ENCODE results near the gene HSPG2. TPM values are rescaled to one million over a fixed set of nuclear protein-coding genes. Genes with fewer than 3 reads are reported as not detected.

The HSPG2 gene
- total RNA-seq, 1 donor from 2014 or later: 1.7 TPM

- Mint-ChIP-seq H3K36me3 (ENCODE audit: low read depth) (no peaks in the 10 kb centered on the region), H3K4me3 (no peak overlapping the region), H3K27ac (no peak overlapping the region), H3K9me3 (no peaks in the 10 kb centered on the region), H3K27me3 (peaks cover 14% of the 10 kb centered on the region), H3K4me1 (peaks cover 9% of the 10 kb centered on the region)
- no peak for DNase-seq
- CTCF ChIA-PET: no interaction called here
- TF ChIP-seq, protein P1, sequence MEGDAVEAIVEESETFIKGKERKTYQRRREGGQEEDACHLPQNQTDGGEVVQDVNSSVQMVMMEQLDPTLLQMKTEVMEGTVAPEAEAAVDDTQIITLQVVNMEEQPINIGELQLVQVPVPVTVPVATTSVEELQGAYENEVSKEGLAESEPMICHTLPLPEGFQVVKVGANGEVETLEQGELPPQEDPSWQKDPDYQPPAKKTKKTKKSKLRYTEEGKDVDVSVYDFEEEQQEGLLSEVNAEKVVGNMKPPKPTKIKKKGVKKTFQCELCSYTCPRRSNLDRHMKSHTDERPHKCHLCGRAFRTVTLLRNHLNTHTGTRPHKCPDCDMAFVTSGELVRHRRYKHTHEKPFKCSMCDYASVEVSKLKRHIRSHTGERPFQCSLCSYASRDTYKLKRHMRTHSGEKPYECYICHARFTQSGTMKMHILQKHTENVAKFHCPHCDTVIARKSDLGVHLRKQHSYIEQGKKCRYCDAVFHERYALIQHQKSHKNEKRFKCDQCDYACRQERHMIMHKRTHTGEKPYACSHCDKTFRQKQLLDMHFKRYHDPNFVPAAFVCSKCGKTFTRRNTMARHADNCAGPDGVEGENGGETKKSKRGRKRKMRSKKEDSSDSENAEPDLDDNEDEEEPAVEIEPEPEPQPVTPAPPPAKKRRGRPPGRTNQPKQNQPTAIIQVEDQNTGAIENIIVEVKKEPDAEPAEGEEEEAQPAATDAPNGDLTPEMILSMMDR (IDR thresholded peaks at IDR 0.05): no peak
- POLR2A ChIA-PET: no interaction called here
- no peak for ATAC-seq (ENCODE audit: low read depth)
- intact Hi-C loops (cut with micrococcal nuclease): loop anchor here (5.0 kb wide), 1 partner anchor 144 kb away; no protein-coding TSS in a partner anchor
Observed at GRCh38 chr1:21961799-21962198, 24.7 kb upstream of the HSPG2 start.

- no peak overlapping the region for H3K27ac Mint-ChIP-seq
- intact Hi-C loops (cut with micrococcal nuclease): loop anchor here (5.0 kb wide), 1 partner anchor 144 kb away; no protein-coding TSS in a partner anchor
- ChIA-PET POLR2A (no interaction called here), CTCF (no interaction called here)
- no peaks in the 10 kb centered on the region for H3K36me3 Mint-ChIP-seq (ENCODE audit: low read depth)
- H3K4me3 Mint-ChIP-seq: no peak overlapping the region
- TF ChIP-seq, protein P1 (IDR thresholded peaks at IDR 0.05): no peak
- peaks cover 11% of the 10 kb centered on the region for H3K27me3 Mint-ChIP-seq
- H3K4me1 Mint-ChIP-seq: peaks cover 9% of the 10 kb centered on the region
- no peak for ATAC-seq (ENCODE audit: low read depth)
- H3K9me3 Mint-ChIP-seq: no peaks in the 10 kb centered on the region
- no peak for DNase-seq
Observed at GRCh38 chr1:21961337-21961736, 24.2 kb upstream of the HSPG2 start.

- peaks cover 7% of the 10 kb centered on the region for H3K27me3 Mint-ChIP-seq
- peaks cover 7% of the 10 kb centered on the region for H3K4me1 Mint-ChIP-seq
- intact Hi-C loops (cut with micrococcal nuclease): no loop called here
- POLR2A ChIA-PET: interaction anchor here (0.6 to 0.8 kb wide), 2 partner anchors 102 to 173 kb away, joined by 3 read pairs; no protein-coding TSS in a partner anchor
- TF ChIP-seq, protein P1 (IDR thresholded peaks at IDR 0.05): no peak
- ATAC-seq (ENCODE audit: low read depth) (no peak), DNase-seq (no peak)
- CTCF ChIA-PET: no interaction called here
- no peaks in the 10 kb centered on the region for H3K36me3 Mint-ChIP-seq (ENCODE audit: low read depth)
- H3K9me3 Mint-ChIP-seq: no peaks in the 10 kb centered on the region
- H3K4me3 Mint-ChIP-seq: no peak overlapping the region
- no peak overlapping the region for H3K27ac Mint-ChIP-seq
Observed at GRCh38 chr1:21956720-21957552, 19.8 kb upstream of the HSPG2 start.

- peaks cover 7% of the 10 kb centered on the region for H3K27me3 Mint-ChIP-seq
- TF ChIP-seq, protein P1 (IDR thresholded peaks at IDR 0.05): no peak
- H3K9me3 Mint-ChIP-seq: no peaks in the 10 kb centered on the region
- no peak overlapping the region for H3K27ac Mint-ChIP-seq
- no peak for DNase-seq
- no peaks in the 10 kb centered on the region for H3K36me3 Mint-ChIP-seq (ENCODE audit: low read depth)
- peaks cover 7% of the 10 kb centered on the region for H3K4me1 Mint-ChIP-seq
- no peak for ATAC-seq (ENCODE audit: low read depth)
- ChIA-PET POLR2A (no interaction called here), CTCF (interaction anchor here (1.4 kb wide), 1 partner anchor 9 kb away, joined by 5 read pairs; no protein-coding TSS in a partner anchor)
- intact Hi-C loops (cut with micrococcal nuclease): no loop called here
- no peak overlapping the region for H3K4me3 Mint-ChIP-seq
Observed at GRCh38 chr1:21955501-21956281, 18.6 kb upstream of the HSPG2 start.

DNA sequence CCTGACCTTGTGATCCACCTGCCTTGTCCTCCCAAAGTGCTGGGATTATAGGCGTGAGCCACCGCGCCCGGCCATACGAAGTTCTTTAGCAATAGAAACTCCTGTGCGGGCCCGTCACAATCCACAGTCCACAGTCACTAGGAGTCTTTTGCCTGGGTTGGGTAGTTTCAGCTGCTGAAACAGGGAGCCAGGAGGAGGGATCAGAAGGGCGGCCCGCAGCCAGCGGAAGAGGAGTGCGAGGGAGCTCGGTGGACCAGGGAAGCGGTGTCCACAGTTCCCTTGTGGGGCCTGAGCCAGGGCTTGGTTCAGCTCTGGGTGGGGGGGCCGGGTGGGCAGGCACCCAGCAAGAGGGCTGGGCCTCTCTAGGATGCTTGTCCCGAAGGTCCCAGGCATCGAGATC is 17.9 kb upstream of the HSPG2 start:
- ChIA-PET CTCF (interaction anchor here (1.4 kb wide), 1 partner anchor 10 kb away, joined by 5 read pairs; no protein-coding TSS in a partner anchor), POLR2A (no interaction called here)
- no peak for DNase-seq
- no peak overlapping the region for H3K27ac Mint-ChIP-seq
- no peaks in the 10 kb centered on the region for H3K36me3 Mint-ChIP-seq (ENCODE audit: low read depth)
- intact Hi-C loops (cut with micrococcal nuclease): no loop called here
- TF ChIP-seq, protein P1 (IDR thresholded peaks at IDR 0.05): no peak
- H3K4me1 Mint-ChIP-seq: peaks cover 7% of the 10 kb centered on the region
- H3K4me3 Mint-ChIP-seq: no peak overlapping the region
- no peak for ATAC-seq (ENCODE audit: low read depth)
- no peaks in the 10 kb centered on the region for H3K9me3 Mint-ChIP-seq
- peaks cover 7% of the 10 kb centered on the region for H3K27me3 Mint-ChIP-seq

Data from activated B cell treated with CpG ODN at 0.5 μM for 24 hours (primary cell).